ENCODE data around the gene FGR. TPM values are rescaled to one million over a fixed set of nuclear protein-coding genes. Genes with fewer than 3 reads are reported as not detected.
A peak's percentile ranks its signal among the peaks of the same experiment; 100 is the strongest.

Gene FGR
- total RNA-seq, 2 donors from 2014 or later: 1.2 TPM; not detected in 1

DNA sequence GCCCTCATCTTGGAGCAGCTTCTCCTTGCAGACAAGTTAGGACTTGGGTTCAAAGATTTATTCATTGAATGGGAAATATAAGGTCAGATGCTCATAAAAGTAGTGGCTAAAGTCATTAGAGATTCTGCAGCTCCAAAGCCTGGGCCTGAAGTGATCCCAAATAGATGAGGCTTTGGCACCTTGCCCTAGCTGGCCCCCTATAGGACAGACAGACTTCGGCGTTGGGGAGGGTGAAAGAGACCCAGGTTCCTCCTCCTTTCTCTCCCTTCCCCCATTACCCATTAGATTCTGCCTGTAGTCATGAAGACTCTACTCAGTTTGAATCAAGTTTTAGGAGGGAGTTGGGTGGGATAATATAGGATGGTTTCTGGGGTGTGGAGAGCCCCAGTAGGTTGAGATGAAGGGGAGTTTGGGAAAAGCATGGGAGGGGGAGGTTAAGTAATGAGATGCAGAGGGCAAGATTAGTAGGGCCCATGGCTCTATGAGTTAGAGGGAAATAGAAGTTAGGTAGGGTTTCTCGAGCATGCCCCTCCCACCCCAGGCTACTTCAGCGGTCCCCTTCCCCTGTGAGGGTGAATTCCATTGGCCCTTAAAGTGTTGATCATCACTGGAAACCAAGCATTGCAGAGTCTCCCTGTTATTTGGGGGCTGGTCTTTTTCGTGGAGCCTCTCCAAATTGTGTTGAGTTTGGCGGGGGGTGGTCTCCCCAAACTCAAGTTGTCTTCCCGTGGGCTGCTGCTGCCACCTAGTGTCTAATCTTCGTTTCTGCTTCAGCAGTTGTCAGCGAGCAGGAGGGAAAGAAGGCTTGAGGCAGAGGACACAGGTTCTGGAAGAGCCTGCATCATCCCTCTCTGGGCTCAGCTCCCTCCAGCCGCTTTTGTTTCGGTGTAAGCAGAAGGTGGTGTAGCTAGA lies 28.9 kb downstream of the FGR start:
- ATAC-seq (replicated peaks): no peak
- no peaks in the 10 kb centered on the region for H3K27me3 Mint-ChIP-seq
- no peaks in the 10 kb centered on the region for H3K36me3 Mint-ChIP-seq (ENCODE audit: low read depth)
- peaks cover 8% of the 10 kb centered on the region for H3K4me1 Mint-ChIP-seq
- H3K4me3 Mint-ChIP-seq: peak overlapping the region; percentile 83
- H3K9me3 Mint-ChIP-seq: no peaks in the 10 kb centered on the region
- H3K27ac Mint-ChIP-seq: peak overlapping the region; percentile 67

DNA sequence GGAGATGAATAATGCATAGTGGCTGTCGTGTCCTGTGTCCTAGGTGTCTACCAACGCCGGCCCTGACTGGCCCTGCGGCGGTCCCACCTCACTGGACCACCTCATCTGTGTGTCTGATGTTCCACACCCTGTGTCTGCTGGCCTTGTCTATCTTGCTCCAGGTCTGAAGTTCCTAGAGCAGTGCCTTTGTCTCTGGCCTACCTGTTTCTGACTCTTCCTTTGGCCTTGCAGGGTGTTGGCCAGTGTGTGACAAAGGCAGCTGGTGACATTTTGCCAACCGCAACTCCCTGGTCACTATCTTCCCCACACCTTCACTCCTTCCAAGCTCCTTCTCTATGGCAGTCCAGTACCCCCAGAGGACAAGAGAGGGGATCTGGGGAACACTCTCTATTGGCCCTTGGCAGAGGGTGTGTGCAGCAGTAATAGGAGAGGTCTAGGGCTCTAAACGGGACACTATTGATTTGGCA lies 29.7 kb downstream of the FGR start:
- Mint-ChIP-seq H3K9me3 (no peaks in the 10 kb centered on the region), H3K36me3 (ENCODE audit: low read depth) (no peaks in the 10 kb centered on the region), H3K4me3 (peak overlapping the region; percentile 83), H3K4me1 (peaks cover 12% of the 10 kb centered on the region), H3K27ac (no peak overlapping the region), H3K27me3 (no peaks in the 10 kb centered on the region)
- no peak for ATAC-seq (replicated peaks)

DNA sequence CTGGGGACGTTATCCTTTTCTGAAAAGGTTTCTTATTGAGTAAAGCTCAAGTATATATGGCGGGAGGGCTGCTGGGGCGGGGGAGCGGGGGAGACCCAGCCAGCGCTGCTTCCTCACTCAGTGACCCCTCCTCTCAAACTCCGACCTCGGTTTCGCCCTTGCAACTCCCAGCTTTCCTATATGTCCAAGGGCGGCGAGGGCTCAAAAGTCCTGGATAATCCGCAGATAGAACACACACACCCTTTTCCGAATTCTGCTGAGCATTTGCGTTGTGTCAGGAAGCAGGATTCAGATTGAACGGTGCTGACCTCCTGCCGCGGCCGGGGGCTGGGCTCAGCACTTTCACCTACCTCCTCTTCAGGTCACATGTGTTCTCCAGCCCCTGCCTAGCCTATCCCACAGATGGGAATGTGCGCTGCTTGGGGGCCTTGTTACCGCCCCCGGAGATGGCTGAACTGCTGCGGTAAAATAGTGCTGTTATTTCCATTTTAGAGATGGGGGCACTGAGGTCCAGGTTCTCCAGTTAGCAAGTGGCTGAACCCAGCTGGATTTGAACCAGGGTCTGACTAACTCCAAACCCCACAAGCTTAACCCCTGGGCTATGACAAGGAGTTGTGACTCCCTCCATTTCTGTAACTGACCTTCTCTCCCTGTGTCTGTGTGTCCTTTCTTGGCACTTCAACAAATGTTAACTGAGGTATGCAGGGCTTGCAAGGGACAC lies 30.2 kb downstream of the FGR start:
- ATAC-seq (replicated peaks): no peak
- no peak overlapping the region for H3K27ac Mint-ChIP-seq
- peak overlapping the region; percentile 83 for H3K4me3 Mint-ChIP-seq
- H3K9me3 Mint-ChIP-seq: no peaks in the 10 kb centered on the region
- no peaks in the 10 kb centered on the region for H3K27me3 Mint-ChIP-seq
- H3K4me1 Mint-ChIP-seq: peaks cover 17% of the 10 kb centered on the region
- H3K36me3 Mint-ChIP-seq (ENCODE audit: low read depth): no peaks in the 10 kb centered on the region

DNA sequence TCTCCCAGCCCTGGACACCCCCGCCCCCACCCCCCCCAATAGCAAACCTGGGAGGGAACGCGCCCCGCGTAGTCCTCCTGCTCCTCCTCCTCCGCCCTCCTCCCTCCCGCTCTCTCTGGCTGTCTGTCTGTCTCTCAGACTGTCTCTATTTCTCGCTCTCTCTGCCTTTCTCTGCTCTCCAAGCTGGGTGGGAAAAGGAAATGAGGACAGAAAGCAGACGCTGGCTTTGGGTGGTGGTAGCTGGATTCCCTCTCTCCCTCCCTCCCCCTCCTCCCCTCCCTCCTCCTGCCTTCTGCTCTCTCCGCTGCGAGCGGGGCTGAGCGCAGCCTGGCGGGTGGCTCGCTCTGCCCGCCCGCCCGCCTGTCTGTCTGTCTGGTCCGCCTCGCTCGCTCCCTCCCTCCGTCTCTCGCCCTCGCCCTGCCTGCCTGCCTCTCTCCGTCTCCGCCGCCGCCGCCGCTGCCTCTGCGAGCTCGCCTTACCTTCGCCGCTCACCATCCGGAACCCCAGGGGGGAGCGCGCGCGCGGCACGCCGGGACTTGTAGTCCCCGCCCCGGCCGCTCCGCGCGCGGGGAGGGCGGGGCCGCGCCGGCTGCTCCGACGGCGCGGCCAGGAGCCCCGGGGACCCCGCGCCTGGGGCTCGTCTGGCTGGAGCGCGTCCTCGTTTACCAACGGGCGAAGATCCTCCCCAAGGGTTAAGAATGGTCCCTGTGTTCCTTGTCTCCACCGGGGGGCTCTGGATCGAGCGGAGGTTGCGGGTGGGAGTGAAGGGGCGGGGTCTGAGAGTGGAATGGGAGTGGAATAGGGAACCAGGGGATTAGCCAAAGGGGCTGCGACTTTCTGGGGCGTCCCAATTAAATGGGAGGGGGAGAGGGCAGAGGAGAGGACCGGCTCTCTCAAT lies 31.1 kb downstream of the FGR start, which contains the start of gene AHDC1:
Gene AHDC1, minus strand, starts transcription at position 464 of the 898 bp plus-strand sequence. CDS start 52,029 bp downstream, outside the sequence.
- ATAC-seq (replicated peaks): peak; percentile 88
- H3K36me3 Mint-ChIP-seq (ENCODE audit: low read depth): no peaks in the 10 kb centered on the region
- peak within 1 kb of the TSS; percentile 84 for H3K27ac Mint-ChIP-seq
- H3K27me3 Mint-ChIP-seq: no peaks in the 10 kb centered on the region
- peaks cover 23% of the 10 kb centered on the region for H3K4me1 Mint-ChIP-seq
- H3K4me3 Mint-ChIP-seq: peak within 1 kb of the TSS; percentile 83
- H3K9me3 Mint-ChIP-seq: no peaks in the 10 kb centered on the region

DNA sequence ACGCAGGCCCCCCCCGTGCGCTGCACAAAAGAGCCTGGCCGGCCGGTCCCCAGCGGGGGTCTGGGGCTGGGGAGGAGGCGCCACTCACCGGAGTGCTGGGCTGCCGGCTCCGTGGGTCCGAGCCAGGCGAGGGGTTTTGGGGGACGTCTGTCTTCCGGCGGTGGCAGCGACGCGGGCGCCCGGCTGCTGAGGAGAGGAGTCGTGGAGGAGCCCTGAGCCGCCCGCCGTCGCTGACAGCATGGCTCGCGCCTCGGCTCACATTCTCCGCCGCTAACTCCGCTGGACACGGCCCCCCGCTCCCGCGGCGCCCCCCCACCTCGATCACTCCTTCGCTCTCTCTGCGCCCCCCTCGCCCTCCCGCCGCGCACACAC lies 31.7 kb downstream of the FGR start:
- Mint-ChIP-seq H3K36me3 (ENCODE audit: low read depth) (no peaks in the 10 kb centered on the region), H3K9me3 (no peaks in the 10 kb centered on the region), H3K4me3 (peak overlapping the region; percentile 83), H3K27ac (no peak overlapping the region), H3K4me1 (peaks cover 27% of the 10 kb centered on the region), H3K27me3 (no peaks in the 10 kb centered on the region)
- peak; percentile 17 for ATAC-seq (replicated peaks)

DNA sequence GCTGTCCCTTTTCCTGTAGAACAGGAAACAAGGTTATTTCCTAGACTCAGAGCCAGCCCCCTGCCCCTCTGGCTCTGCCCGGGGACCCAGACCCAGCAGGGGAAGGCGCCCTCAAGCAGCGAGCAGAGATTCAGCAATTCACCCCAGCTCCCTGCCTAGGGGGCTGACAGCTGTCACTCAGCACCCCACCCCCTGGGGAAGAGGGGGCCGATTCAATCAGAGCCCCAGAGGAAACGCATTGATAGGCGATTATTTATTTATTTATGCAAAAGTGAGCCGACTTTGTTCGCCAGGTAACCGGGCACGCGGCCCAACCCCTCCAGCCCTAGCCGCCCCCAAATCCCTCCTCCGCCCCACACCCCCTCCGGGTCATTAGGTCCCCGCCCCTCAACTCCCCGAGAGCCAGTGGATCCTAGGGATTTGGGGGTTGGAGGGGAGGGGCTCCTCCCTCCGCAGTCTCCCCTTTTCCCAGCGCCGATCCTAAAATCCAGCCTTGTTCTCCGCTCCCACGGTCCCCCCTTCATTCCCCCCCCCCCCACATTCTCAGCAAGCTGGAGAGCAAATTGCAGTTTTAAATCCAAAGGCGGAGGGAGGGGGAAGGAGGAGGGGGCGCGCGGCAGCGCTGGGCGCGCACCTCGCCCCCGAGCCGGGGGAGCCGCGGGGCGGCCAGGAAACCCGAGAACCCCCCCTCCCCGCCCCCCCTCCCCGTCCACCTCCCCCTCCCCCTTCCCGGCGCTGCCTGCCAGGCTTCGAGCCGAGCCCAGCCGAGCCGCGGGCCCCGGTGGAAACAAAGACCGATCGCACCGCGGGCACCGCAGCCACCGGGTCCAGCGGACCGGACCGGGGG lies 32.3 kb downstream of the FGR start:
- Mint-ChIP-seq H3K27ac (peak overlapping the region; percentile 69), H3K4me3 (peak overlapping the region; percentile 83), H3K27me3 (no peaks in the 10 kb centered on the region), H3K9me3 (no peaks in the 10 kb centered on the region), H3K36me3 (ENCODE audit: low read depth) (no peaks in the 10 kb centered on the region), H3K4me1 (peaks cover 31% of the 10 kb centered on the region)
- no peak for ATAC-seq (replicated peaks)

DNA sequence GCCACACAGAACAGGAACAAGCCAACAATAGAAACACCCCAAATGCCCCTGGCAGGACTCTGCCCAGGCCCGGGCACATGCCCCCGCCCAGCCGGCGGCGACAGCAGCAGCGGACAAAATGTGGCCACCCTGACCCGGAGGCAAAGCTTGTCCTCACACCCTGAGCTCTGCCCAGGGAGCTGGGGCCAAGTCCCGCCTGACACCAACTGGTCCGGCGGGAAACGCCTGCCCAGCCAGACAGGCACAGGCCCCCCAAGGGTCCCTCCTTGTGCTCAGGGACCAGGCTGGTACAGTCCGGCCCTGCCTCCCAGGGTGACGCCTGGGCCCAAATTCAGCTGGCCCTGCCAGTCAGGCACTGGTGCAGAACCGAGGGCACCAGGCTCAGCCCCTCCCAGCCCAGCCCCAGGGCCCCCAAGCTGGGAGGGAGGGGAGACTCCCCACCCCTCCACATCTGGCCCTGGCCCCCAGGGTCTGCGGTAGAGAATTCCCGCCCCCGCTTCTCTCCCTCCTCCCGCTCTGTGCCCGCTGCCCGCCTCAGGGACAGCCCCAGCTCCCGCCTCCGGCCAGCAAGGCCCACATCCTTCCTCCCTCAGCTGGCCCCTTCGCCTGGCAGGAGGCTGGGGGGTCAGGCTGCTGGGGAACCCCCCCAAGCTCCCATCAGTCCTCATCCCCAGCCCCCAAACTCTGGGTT lies 33.1 kb downstream of the FGR start:
- H3K36me3 Mint-ChIP-seq (ENCODE audit: low read depth): no peaks in the 10 kb centered on the region
- peak overlapping the region; percentile 83 for H3K4me3 Mint-ChIP-seq
- H3K27ac Mint-ChIP-seq: peak overlapping the region; percentile 69
- peaks cover 34% of the 10 kb centered on the region for H3K4me1 Mint-ChIP-seq
- no peaks in the 10 kb centered on the region for H3K27me3 Mint-ChIP-seq
- ATAC-seq (replicated peaks): no peak
- H3K9me3 Mint-ChIP-seq: no peaks in the 10 kb centered on the region

DNA sequence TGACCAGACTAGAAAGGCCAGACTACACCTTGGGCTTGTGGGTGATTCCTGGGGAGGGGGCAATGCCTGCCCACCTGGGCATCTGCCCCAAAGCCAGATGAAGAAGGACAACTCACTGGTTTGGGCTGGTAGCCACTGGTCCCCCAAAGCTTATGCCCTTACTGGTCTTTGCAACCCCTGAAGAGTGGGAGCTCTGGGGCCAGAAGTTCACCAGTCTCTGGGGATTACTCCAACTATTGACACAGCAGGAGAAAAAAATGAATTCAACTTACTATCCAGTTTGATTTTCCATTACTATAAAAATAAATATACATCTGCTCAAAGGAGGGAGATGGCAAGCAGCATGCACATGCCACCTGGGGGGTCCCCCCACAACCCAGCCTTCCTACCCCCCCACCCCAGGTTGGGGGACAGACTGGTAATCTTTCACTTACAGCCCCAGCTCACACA lies 33.6 kb downstream of the FGR start:
- H3K9me3 Mint-ChIP-seq: no peaks in the 10 kb centered on the region
- no peaks in the 10 kb centered on the region for H3K27me3 Mint-ChIP-seq
- H3K4me1 Mint-ChIP-seq: peaks cover 29% of the 10 kb centered on the region
- no peaks in the 10 kb centered on the region for H3K36me3 Mint-ChIP-seq (ENCODE audit: low read depth)
- H3K4me3 Mint-ChIP-seq: peak overlapping the region; percentile 1
- no peak overlapping the region for H3K27ac Mint-ChIP-seq
- ATAC-seq (replicated peaks): no peak

DNA sequence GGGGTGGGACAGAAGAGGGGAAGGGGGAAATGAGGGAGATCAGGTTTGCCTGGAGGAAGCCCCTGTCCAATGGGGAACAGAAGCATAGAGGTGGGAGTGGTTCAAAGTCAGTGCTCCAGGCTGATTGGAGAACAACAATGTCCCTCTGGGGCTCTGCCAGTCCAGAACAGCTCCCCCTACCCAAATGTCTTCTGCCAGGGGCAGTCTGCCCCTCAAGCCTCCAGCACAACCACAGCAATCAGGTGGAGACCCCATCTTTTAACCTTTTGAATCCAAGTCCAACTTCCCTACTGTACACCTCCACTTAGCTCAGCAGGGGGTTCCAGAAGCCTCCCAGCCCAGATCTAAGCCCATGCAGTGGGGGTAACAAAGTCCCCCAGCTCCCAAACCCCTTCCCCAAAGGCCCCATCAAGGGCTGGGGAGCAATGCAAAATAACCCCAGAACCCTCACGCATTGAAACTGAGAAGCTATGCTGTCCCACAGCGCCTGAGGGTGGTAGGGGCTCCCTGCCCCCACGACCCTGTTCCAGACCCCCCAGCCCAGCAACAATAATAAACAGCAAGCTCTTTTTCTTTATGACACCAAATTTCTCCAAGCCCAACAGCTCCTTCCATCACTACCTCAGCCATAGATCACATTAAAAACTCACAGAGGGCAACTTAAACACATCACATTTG lies 34.3 kb downstream of the FGR start:
- Mint-ChIP-seq H3K27me3 (no peaks in the 10 kb centered on the region), H3K4me3 (peak overlapping the region; percentile 1), H3K9me3 (no peaks in the 10 kb centered on the region), H3K36me3 (ENCODE audit: low read depth) (no peaks in the 10 kb centered on the region), H3K4me1 (peaks cover 28% of the 10 kb centered on the region), H3K27ac (no peak overlapping the region)
- no peak for ATAC-seq (replicated peaks)

DNA sequence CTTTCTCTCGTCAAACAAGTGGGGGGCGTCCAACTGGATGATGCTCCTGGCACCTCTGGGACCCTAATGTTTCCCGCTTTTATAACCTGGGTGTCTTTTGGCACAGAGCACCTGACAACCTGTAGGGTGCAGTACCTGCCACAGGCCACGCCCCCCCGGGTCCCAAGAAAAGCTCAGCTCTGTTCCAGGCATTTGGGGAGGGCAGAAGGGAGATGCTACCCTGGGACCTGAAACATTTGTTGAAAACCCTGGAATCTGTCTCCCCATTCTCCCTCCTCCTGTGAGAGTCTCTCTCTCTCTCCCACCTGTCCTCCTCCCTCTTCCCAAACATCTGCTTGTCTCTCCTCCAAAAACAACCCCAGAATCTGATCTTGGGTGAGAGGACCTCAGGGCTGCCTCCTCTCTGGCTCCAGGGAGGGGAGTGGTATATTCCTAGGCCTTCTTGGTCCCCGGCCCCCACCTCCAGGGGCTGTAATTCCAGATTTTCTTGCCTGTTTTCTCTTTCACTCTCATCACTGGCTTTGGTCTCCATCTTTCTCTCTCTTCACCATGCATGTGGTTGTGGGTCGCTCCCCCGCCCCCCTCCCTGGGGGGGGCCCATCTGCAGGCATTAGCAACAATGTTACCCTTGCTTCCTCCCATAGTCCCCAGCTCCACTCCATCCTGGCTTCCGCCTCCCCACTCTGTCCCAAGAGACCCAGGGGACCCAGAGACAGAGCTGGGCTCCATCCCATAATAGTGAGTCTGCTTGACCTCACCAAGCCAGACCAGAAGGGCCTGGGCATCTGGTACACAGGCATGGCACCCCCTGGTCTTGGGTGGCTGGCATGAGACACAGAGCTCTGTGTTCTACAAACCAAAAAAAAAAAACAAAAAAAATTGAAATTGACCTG lies 35.1 kb downstream of the FGR start:
- no peaks in the 10 kb centered on the region for H3K9me3 Mint-ChIP-seq
- H3K36me3 Mint-ChIP-seq (ENCODE audit: low read depth): no peaks in the 10 kb centered on the region
- H3K27me3 Mint-ChIP-seq: no peaks in the 10 kb centered on the region
- peaks cover 28% of the 10 kb centered on the region for H3K4me1 Mint-ChIP-seq
- peak overlapping the region; percentile 29 for H3K27ac Mint-ChIP-seq
- H3K4me3 Mint-ChIP-seq: peak overlapping the region; percentile 1
- no peak for ATAC-seq (replicated peaks)

DNA sequence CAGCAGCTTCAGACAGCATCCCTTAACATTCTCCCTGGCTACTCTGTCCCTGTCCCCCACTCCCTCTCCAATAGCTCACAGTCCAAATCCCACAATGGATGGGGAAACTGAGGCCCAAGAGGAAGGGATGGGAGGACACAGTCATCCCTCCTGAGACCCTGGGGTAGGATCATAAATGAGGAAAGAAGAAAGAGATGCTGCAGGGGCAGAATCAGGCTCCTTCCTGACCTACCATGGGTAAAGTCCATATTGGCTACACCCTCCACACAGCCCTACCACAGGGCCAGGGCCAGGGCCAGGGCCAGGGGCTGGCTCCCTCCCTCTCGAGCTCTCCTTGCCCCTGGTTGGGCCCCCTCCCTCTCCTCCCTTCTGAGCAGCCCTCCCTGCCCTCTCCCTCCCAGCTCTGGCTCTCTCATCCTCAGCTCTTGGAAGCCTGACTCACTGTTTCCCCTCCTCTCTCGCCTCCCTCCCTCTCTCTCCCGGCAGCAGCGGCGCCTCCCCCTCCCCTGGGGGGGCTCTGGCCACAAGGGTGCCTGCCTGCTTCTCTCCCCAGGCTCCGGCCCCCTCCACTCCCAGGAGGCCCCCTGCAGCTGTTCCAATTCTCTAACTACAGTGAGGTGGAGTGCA lies 36.0 kb downstream of the FGR start:
- Mint-ChIP-seq H3K36me3 (ENCODE audit: low read depth) (no peaks in the 10 kb centered on the region), H3K4me3 (peak overlapping the region; percentile 1), H3K4me1 (peaks cover 28% of the 10 kb centered on the region), H3K27me3 (no peaks in the 10 kb centered on the region), H3K27ac (peak overlapping the region; percentile 29), H3K9me3 (no peaks in the 10 kb centered on the region)
- peak; percentile 47 for ATAC-seq (replicated peaks)

Data from activated T-helper 17 cell treated with anti-CD3 and anti-CD28 coated beads, Interleukin-2, amount 50 U/mL, for 72 hours (primary cell).